Hindlimb muscle (tissue), 1 donor: Measurements from ENCODE around the gene PAQR8. TPM values are rescaled to one million over a fixed set of nuclear protein-coding genes. Genes with fewer than 3 reads are reported as not detected.
"Not testable (repeated sequence)": the region's sequence is repeated elsewhere in the genome, so short reads cannot be mapped to it uniquely, and the experiment has no call there.

Experiments
- DNase-seq: peaks from one replicate; pipeline ENCODE4 v3.0.0-alpha.2; 2013
- polyA plus RNA-seq: library from polyadenylated mRNA; unstranded; fragments of 120-200 nt; gene quantifications from one replicate; pipeline ENCODE4 v1.2.1, GENCODE V29; 2013; ENCODE audit not compliant: insufficient read length

PAQR8 gene
- polyA plus RNA-seq, 1 donor = 4.9 TPM

DNA sequence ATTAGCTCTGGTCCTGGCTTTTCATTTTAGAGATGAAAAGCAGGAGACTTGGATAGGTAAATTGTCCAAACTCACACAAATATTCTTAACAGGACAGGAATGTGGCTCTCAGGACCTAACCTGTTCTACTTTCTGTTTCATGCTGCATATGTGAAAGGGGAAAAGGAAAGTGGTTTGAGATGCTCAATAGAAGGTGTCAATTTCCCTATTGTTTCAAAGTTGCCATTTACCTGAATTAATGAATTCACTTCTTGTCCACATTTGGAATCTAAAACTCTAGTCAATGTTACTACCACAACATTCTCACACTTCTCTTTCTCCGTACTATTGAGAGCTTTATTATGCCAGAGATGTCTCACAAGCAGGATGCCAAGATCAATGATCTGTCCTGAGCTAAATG, 53.4 kb downstream of the PAQR8 start:
- DNase-seq = no peak

DNA sequence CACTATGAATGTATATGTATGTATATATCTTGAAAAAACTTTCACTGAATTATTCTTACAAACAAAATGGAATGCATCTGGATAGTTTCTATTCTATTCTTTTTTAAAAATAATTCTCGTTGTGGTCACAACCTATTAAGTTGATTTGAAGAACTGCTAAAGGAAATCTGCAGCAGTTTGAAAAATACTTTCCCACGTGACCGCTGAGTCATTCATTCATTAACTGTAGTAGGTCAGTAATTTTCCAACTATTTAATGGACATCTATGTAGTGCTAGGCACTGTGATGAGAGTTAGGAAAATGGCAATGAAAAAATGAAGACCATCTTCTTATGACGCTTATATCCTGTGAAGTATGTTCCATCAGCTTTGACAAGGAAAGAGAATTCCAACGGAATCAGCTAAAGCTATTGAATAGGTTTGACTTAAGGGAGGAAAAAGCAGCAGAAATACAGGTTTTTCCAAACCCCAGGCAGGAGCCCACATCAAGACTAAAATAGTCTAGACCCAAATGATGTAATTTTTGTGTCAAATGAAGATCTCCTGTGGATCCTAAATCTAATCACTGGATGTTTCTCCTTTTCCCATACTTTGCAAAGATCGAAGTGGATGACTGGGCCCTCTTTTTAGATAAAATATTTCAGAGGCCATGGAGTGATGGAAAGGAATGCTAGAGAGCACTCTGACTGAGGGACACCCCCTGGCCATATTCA, 54.1 kb downstream of the PAQR8 start:
- no peak for DNase-seq

DNA sequence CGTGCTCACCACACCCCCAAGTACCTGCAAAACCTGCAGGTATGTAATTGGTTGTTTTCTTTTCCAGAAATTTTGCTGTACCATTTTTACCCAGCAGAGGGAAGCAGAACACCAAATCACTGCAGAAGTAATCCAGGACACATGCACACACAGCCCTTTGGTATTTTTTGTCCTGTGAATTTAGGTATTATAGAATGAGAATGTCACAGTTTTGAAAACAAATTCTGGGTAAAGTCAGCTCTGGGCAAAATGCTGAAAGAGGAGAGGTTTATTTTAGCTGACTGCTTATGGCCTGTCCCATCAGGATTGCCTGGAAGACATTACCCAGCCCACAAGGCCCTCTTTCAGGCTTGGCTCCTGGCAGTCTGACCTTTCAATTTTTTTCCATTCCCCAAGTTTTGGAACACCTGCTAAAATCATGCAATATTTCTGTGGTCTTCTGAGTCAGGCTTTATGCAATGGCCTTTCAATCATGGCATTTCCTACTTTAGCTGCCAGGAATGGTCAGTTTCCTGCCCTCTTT, 54.7 kb downstream of the PAQR8 start:
- peak; percentile 69 for DNase-seq

DNA sequence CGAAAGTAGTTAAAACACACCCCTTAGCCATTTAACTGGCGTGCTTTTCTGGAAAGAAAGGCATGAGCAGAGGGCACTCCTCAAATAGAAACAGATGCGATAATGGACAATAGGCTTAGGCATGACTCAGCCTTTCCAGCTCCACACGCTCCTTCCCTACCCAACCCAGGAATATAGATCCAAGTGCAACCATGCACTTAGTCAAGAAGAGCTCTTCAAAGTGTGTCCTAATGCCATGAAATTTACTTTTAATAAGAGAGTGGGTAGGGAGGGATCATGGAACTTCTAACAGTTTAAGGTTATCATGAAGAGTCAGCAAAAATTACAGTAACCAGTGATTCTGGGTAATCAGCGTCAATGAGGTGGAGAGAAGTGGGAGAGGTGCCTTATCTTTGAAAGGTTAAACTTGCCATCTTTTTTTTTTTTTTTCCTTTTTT, 55.7 kb downstream of the PAQR8 start:
- DNase-seq = no peak

DNA sequence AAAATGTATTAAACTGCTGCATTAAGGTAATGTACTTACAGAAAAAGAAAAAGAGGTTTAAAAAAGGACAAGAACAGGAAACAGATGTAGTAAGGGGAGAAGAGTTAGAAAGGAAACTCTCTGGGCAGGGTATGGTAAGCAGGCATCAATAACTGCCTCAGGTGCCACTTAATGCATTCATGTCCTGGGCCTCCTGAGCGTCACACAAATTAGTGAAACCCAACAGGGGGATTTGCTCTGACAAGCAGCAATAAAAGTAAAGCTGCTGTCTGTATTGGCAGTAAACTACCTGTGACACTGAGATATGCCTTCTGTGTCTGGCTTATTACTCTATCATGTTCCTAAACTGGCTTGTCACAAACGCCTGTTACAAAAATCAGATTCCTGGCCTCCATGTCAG, 56.7 kb downstream of the PAQR8 start:
- no peak for DNase-seq

DNA sequence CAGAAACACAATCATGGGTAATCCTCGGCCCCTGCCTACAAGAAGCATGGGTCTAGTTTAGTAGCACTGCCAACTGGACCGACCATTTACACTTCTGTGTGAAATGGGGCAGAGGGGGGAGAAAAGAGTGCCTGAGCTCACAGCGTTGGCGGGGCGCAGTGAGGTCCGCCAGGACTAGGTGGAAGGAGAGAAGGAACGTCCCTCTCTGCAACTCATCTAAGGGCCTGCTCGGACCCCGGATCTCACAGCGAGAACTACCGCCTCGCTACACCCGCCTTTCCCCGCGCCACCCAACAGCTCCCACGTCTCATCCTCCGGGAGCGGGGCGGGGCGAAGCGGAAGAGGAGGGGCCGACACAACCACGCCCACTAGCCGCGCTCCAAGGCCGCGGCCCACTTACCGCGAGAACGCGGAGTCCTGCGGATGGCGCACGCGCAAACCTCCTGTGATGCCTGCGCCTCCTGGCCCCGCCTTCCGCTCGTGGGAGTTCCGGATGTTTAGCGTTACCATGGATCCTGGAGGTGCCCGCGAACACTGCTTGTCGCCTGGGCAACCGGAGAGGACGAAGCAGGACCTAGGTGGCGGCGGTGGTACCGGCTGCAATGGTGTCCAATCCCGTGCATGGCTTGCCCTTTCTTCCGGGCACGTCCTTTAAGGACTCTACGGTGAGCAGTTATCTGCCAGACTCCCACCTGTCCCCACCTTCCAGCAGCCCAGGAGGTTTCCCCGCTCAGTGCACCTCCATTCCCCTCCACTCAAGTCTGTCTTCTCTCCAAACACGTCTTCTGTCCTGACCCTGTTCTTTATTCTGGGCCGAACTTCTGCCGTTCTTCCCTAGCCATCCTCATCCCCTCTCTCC, 58.1 kb downstream of the PAQR8 start, which contains the start of gene EFHC1:
EFHC1 (plus strand) TSS at position 534 of the 859 bp plus-strand sequence; CDS start at position 603, 69 bp downstream.
- DNase-seq = peak; percentile 98

DNA sequence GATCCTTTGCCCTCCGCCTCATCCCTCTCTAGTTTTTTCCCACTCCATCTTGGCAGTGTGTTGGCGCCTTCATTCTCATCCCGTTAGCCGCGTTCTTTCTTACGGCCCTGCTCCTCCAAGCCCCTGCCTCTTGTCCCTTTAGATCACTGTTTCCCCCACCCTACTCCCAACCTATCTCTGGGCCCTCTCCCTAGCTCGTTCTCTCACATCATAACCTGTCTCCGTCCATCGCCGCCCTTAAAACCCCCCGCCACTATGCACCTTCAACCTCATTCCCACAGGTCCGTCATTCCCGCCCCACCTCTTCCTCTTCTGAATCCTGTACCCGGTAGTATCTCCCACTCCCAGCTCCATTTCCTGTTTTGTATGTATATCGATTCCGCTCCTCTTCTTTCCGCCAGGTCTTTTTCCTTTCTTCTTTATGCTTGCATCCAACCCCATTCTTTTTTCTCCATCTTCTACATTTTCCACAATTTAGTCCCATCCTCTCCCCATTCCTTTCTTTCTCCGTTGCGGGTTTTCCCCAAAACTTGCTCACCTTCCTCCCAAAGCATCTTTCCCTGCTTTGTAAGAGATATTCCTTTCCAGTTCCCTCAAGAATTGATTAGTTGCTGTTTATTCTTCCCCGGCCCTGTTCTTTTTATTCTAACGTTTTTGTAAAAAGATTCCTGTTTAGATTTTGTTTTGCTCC, 58.9 kb downstream of the PAQR8 start:
- DNase-seq = peak; percentile 34

DNA sequence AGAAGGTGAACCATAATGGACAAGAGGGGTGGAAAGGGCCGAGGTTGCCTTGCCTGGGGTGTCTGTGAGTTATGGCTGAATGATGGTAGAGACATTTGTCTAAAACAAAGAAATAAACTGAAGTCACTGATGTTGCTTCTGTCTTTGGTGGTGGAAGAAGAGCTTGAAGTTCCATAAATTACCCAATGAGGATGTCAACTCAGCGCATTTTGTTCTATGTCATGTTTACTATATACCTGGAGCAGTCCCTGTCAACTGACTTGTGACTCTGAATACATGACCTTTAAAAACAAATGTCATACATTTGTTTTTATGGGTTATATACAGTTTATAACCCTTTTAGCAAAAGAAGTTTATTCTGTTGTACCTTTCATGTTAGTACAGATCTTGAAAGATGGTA, 60.2 kb downstream of the PAQR8 start:
- no peak for DNase-seq

DNA sequence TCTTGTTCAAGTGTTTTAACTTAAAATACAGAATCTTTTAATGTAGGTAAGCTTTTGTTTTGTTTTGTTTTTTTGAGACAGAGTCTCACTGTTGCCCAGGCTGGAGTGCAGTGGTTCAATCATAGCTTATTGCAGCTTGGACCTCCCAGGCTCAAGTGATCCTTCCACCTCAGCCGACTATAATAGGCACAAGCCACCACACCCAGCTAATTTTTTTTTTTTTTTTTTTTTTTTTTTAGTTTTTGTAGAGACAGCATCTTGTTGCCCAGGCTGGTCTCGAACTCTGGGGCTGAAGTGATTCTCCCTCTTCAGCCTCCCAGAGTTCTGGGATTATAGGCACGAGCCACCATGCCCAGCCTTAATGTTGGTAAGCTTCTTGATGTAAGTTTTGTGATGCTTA, 61.5 kb downstream of the PAQR8 start:
- DNase-seq = no peak

DNA sequence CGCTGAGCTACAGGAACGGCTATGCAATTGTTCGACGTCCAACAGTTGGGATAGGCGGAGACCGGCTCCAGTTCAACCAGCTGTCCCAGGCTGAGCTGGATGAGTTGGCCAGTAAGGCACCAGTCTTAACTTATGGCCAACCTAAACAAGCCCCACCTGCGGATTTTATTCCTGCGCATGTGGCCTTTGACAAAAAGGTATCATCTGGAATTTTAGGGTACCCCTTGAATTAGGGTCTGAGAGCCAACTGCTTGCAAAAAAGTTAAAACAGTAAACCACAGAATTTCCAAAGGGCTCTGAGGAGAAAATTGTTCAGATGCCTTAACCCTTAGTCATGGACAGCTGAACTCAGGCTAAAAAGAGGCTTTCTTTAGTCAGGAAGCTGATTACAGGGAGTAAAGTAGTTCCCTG, 62.0 kb downstream of the PAQR8 start:
- no peak for DNase-seq

DNA sequence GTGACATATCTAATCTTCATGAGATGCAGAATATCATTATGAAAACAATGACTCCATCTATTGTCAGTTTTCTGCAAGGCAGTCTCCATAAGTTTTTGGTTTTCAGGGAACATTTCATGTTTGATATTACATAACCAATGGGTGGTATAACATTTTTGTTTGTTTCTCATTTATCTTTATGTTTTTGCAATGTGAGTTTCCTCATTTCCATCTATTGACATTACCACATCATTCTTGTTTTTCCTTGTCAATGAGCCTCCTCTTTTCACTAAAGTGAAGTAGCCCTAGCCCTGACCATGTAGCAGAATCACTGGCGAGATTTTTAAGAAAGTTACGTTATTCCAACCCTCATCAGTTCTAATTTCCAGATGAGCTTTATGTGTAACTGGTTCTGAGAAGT, 62.6 kb downstream of the PAQR8 start:
- no peak for DNase-seq

DNA sequence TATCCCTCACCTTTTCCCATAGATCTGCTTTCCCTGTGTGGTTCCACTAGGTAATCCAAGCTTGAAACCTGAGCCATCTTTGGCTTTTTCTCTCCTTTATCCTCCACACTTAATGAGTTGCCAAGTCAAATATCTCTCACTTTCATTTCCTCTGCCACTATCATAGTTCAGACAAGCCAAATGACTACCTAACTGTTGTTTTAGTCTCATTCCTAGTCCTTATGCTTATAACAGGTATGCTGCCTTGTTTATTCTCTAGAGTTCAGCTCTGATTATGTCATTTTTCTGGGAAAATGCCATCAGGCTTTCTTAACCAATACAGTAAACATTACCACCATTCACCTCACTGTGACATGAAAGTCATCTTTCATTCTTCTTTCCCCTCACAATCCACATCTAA, 64.7 kb downstream of the PAQR8 start:
- no peak for DNase-seq

DNA sequence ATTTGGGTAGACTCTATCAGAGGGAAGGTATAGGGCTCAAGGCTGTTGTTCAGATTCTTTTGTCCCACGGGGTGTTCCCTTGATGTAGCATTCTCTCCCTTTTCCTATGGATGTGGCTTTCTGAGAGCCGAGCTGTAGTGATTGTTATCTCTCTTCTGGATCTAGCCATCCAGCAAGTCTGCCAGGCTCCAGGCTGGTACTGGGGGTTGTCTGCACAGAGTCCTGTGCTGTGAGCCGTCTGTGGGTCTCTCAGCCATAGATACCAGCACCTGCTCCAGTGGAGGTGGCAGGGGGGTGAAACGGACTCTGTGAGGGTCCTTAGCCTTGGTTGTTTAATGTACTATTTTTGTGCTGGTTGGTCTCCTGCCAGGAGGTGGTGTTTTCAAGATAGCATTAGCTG, 71.3 kb downstream of the PAQR8 start:
- DNase-seq = not testable (repeated sequence)

DNA sequence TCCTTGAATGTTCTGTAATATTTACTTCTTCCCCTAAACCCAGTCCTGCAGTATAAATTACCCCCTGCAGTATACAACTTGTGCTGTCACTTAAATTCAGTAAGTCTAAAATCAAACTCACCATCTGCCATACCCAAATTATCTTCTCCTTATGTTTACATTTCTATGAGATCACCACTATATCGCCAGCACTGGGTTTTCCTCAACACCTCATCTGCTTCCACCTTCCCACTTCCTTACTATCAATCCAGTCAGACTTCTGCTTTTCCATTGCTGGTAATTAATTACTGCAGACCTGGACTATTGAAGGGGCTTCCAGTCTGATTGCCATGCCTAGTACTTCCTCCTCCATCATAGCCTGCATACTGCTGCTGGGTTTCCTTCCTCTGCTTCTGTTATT, 73.4 kb downstream of the PAQR8 start:
- no peak for DNase-seq

DNA sequence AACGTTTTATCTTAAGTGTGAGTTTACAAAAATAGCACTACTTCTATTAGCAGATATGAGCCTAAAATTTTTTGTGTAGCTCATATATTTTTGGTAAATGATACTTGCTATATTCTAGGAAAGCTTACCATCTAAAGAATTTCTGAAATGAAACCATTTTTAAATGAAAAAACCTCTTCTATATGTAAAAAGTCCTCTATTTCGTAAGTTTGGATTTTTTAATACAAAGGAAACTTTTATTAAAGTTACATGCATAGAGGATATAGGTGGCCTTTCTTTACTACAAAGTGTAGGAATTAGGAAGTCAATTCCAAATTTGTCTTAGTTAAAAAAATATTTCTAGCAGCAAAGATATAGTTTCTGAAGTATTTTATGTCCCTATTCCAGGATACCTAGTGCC, 77.0 kb downstream of the PAQR8 start:
- no peak for DNase-seq

DNA sequence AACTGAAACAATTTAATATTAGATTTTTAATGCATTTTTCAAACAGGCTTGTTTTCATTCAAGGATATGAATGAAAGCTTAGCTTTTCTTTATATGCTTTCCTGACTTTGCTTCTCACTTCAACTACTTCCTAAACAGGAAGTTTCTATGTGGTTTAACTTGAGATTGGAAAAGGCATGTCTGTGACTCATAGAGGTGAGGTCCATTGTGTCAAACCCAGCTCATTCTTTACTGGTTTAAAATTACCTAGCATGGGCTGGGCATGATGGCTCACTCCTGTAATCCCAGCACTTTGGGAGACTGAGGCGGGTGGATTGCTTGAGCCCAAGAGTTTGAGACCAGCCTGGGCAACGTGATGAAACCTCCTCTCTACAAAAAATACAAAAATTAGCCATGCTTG, 92.6 kb downstream of the PAQR8 start:
- DNase-seq = no peak

DNA sequence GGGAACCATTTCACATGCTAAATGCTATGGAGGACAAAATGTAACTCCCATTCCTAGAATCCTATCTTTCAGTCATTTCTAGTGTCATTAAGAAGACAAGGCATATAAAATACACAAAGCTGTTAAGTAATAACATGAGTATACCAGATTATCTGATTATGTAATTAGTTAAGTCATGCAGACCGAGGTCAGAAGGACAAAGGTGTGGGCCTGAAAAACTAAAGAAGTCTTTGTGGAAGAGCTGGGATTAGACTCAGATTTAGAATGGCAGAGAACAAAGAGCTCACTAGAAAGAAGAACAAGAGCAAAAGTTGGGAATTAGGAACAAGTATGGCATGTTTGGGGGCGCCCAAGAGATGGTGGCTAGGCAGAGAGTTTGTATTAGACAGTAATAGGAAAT, 95.1 kb downstream of the PAQR8 start:
- no peak for DNase-seq

Other genes with a start within 250 kb of the PAQR8 start
- not detected for gene IL17A, start 175.8 kb upstream of the PAQR8 start, polyA plus RNA-seq
- gene IL17F, start 117.7 kb upstream of the PAQR8 start, polyA plus RNA-seq = not detected
- 40.6 TPM for gene MCM3, start 77.4 kb upstream of the PAQR8 start, polyA plus RNA-seq
- gene EFHC1, start 58.2 kb downstream of the PAQR8 start, polyA plus RNA-seq = 18.5 TPM
- gene TRAM2, start 214.9 kb downstream of the PAQR8 start, polyA plus RNA-seq = 17.6 TPM